ENCODE measurements around the gene PROP1.

DNA sequence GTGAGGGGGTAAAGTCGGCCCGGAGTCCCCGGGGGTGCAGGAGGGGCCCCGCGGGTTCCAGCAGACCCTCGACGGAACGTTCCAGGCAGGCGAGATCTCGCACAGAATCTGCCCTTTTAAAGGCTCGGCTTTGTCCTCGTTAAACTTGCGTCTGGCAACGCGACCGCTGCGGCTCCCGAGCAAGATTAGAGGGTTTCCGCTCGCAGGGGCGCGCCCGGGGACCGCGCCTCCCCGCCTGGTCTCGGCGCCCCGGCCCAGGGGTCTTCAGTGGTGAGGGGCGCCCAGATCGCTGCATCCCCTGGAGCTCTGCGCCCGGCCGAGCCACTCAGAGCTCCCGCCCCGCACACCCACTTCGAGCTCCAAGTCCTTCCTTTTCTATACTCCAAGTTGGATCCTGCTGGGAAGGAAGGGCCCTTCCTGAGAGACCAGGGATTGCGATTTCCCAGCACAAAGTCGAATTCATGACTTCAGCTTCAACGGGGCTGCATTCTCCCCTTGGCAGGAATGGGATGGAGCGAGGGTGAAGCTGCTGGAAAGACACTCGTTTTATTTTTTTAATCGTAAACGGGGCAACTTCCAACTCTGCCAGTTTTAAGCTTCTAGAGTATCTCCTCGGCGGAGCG is 11.3 kb downstream of the PROP1 start:
- TF ChIP-seq, protein P1, sequence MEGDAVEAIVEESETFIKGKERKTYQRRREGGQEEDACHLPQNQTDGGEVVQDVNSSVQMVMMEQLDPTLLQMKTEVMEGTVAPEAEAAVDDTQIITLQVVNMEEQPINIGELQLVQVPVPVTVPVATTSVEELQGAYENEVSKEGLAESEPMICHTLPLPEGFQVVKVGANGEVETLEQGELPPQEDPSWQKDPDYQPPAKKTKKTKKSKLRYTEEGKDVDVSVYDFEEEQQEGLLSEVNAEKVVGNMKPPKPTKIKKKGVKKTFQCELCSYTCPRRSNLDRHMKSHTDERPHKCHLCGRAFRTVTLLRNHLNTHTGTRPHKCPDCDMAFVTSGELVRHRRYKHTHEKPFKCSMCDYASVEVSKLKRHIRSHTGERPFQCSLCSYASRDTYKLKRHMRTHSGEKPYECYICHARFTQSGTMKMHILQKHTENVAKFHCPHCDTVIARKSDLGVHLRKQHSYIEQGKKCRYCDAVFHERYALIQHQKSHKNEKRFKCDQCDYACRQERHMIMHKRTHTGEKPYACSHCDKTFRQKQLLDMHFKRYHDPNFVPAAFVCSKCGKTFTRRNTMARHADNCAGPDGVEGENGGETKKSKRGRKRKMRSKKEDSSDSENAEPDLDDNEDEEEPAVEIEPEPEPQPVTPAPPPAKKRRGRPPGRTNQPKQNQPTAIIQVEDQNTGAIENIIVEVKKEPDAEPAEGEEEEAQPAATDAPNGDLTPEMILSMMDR (optimal IDR thresholded peaks at IDR 0.05 in 1 of 3, IDR thresholded peaks at IDR 0.05 in 1 of 3, conservative IDR thresholded peaks at IDR 0.05 in 1 of 3; ENCODE audit: extremely low read depth in 1 of 3, insufficient read depth in 2 of 3, low read length in 3 of 3): no peak
- TF ChIP-seq EZH2 (IDR thresholded peaks at IDR 0.05; ENCODE audit: low read length): peak; percentile 53
